Psoas muscle (tissue), 8 donors: ENCODE measurements around the gene XPO1. TPM values are rescaled to one million over a fixed set of nuclear protein-coding genes. Genes with fewer than 3 reads are reported as not detected.

Source experiments
- ATAC-seq, 4 donors: fragments of 200-7000 bp; cut with Tn5 transposase; one replicate each; pipeline ENCODE4 v1.9.1; 2020; ENCODE audit warnings: moderate library complexity in 3 of 4, mild to moderate bottlenecking in 2 of 4
- DNase-seq, 2 donors: peaks; one replicate each; pipeline ENCODE4 v3.0.0-alpha.2; 2020
- H3K27ac ChIP-seq: fragments of 200-600 bp; one replicate; pipeline ENCODE4 v1.8.0; 2022
- H3K27me3 ChIP-seq, 3 donors: fragments of 200-600 bp in 1 of 3; one replicate each; pipeline versions ENCODE4 v1.6.1 to v1.8.0; 2013 to 2022; ENCODE audit warnings: low read length in 2 of 3, mild to moderate bottlenecking in 2 of 3, moderate library complexity in 1 of 3; ENCODE audit not compliant: insufficient read depth in 3 of 3
- H3K36me3 ChIP-seq, 2 donors: fragments of 200-600 bp in 1 of 2; one replicate each; pipeline versions ENCODE4 v1.6.1 to v1.8.0; 2013 to 2022; ENCODE audit warnings: low read depth in 1 of 2, mild to moderate bottlenecking in 1 of 2, moderate library complexity in 1 of 2; ENCODE audit not compliant: insufficient read depth in 1 of 2
- H3K4me1 ChIP-seq: fragments of 200-600 bp; one replicate; pipeline ENCODE4 v1.8.0; 2022
- H3K4me3 ChIP-seq: fragments of 200-600 bp; one replicate; pipeline ENCODE4 v1.8.0; 2022; ENCODE audit warnings: mild to moderate bottlenecking
- H3K9me3 ChIP-seq: fragments of 200-600 bp; one replicate; pipeline ENCODE4 v1.8.0; 2022
- WGBS, 3 donors: extraction: QIAGEN DNeasy Blood & Tissue Kit; methylation state at CpG; one replicate each; pipeline versions ENCODE4 v1.1.6 to v1.1.7; 2013; 5-methylcytosine and 5-hydroxymethylcytosine counted together
- intact Hi-C, 2 donors: fragments of 100-400 bp; cut with DNase I; formaldehyde crosslinking; loops; one replicate each; pipeline versions ENCODE4 v1.11.0 to v1.14.2; 2022
- polyA plus RNA-seq, 3 donors: library from polyadenylated mRNA; stranded (reverse); fragments of 200-250 nt; gene quantifications; one replicate each; pipeline ENCODE4 v1.2.3, GENCODE V29; 2013
- total RNA-seq, 4 donors: library from RNA; stranded (reverse); fragmentation: NEBNext Ultra II Directional in 2 of 4; extraction: Animal tissue kit (Norgen Biotek cat#: 25700) in 2 of 4; gene quantifications; one replicate each; pipeline versions ENCODE4 v1.2.1 to v1.2.4, GENCODE V29; 2021 to 2023
- TF ChIP-seq, protein P1 (sequence below): fragments of 200-600 bp; IDR thresholded peaks from one replicate; pipeline ENCODE4 v1.8.0; 2022; ENCODE audit warnings: antibody characterized with exemption
- donor health status: healthy with polysubstance abuse.
- donor health status: DM: no; HTN: no; CAD: no; lungs with moderate emphysema.
- donor health status: Bipolar disorder and iron deficiency.
- donor health status: healthy.
- donor health status: DM: yes; HTN: yes; CAD: no.
- donor health status: DM: no; HTN: no; CAD: no.
- donor health status: DM: no; HTN: no; CAD: no.
- donor health status: DM: yes; HTN: yes; CAD: no.

XPO1 gene
- total and polyA plus RNA-seq, 7 donors: 33.5 to 108 (median 58.1) TPM

DNA sequence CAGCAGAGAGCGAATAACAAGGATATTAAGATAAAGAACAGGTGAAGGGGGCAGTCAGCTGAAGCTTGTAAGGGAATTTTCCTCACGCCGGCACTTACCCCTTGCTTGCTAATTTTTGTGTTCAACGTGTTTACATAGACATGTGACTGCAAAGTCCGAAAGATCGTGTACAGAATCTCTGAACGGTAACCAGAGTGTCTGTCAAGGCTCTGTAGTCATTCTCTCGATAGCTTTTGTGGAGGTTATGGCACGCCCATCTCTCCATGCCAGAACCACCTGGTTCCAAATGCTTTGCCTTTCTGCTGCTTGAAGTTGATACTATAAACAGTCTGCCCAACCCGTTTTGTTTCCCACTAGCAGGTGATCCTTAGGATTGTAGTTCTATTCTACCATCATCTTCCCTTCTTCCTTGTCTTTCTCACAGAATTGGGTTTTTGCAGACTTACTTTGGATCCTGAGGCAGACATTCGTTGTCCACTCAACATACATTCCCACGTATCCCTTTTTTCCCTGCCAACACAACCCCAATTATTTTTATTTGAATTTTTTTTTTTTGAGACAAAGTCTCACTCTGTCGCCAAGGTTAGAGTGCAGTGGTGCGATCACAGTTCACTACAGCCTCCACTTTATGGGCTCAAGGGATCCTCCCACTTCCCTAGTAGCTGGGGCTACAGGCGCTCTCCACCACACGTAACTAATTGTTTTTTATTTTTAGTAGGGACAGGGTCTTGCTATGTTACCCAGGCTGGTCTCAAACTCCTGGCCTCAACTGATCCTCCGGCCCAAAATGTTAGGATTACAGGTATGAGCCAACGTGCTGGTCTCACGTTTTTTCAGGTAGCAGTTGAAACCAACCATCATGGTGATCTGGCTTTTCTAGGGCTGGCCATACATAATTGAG, 66.0 kb downstream of the XPO1 start:
- Histone ChIP-seq H3K4me1 (peaks cover 15% of the 10 kb centered on the region), H3K27me3 (no peaks in the 10 kb centered on the region), H3K9me3 (no peaks in the 10 kb centered on the region), H3K27ac (peak overlapping the region; percentile 99), H3K4me3 (peak overlapping the region; percentile 94), H3K36me3 (peaks cover 1 to 24% of the 10 kb centered on the region in 2 donors)
- TF ChIP-seq, protein P1, sequence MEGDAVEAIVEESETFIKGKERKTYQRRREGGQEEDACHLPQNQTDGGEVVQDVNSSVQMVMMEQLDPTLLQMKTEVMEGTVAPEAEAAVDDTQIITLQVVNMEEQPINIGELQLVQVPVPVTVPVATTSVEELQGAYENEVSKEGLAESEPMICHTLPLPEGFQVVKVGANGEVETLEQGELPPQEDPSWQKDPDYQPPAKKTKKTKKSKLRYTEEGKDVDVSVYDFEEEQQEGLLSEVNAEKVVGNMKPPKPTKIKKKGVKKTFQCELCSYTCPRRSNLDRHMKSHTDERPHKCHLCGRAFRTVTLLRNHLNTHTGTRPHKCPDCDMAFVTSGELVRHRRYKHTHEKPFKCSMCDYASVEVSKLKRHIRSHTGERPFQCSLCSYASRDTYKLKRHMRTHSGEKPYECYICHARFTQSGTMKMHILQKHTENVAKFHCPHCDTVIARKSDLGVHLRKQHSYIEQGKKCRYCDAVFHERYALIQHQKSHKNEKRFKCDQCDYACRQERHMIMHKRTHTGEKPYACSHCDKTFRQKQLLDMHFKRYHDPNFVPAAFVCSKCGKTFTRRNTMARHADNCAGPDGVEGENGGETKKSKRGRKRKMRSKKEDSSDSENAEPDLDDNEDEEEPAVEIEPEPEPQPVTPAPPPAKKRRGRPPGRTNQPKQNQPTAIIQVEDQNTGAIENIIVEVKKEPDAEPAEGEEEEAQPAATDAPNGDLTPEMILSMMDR: no peak
- intact Hi-C loops: loop anchor here in 1 of 2 donors (5.0 to 10.0 kb wide), 2 partner anchors 65 to 587 kb away; partner anchors contain the start of genes REL and XPO1
- ATAC-seq: peak in 2 of 4 donors; percentile 17 to 29
- no peak for DNase-seq
- WGBS, 3 donors: 35 to 38% (median 38%) methylated on average over 19 of the region's 19 CpGs

DNA sequence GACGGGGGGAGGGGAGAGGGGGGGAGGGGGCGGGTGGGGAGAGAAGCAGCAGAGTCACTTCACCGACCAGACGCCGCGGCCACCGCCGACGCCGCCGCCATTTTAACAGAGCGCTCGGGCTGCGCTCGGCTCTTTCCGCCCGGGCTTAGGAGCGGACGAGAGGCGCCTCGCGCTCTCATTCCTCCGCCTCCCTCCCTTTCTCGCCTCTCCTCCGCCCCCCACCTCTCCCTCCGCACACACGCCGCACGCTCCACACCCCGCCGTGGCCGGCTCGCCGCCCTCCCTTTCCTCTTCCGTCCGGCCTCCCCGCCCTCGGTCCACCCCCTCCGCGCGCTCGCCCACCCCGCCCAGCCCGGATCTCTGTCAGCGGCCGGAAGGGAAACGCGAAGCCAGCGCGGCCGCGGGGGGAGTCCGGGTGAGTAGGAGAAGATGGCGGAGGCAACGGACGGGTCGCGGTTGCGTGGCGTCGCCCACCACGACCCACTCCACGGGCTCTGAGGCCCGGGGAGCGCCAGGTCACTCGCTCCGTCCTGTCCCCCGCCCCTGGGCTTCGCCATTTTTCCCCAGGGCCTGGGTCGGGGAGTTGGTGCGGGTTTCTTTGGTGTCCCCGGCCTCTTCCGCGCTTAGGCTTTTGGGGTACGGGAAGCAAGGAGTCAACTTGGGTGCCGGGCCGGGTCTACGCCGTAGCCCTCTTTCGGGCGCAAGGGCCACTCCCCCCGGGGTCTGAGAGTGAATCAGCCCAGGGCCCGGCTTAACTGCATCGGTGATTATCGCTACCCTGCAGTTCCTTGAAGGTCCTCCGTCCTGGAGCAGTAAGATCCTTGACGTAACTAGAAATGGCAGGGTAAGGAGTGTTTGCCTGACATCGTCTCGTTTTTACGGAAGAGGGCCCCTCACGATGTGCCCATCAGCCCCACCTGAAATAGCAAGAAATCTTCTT, 66.9 kb downstream of the XPO1 start, which contains the start of gene USP34:
Gene USP34, minus strand, starts transcription at position 123 of the 940 bp plus-strand sequence. CDS start 395 bp downstream, outside the sequence.
- H3K36me3 ChIP-seq: peaks cover 0 to 18% of the 10 kb centered on the region in 2 donors
- intact Hi-C loops: loop anchor here in 1 of 2 donors (5.0 to 10.0 kb wide), 2 partner anchors 66 to 586 kb away; partner anchors contain the start of genes REL and XPO1
- H3K4me3 ChIP-seq: peak within 1 kb of the TSS; percentile 94
- no peaks in the 10 kb centered on the region for H3K27me3 ChIP-seq
- no peaks in the 10 kb centered on the region for H3K9me3 ChIP-seq
- peaks cover 23% of the 10 kb centered on the region for H3K4me1 ChIP-seq
- H3K27ac ChIP-seq: peak within 1 kb of the TSS; percentile 99
- TF ChIP-seq, protein P1: no peak
- ATAC-seq: peak; percentile 91 to 93 (median 92)
- 0 to 1% (median 0%) methylated on average over 59 to 90 of the region's 91 CpGs for WGBS, 3 donors
- peak; percentile 96 to 98 for DNase-seq

DNA sequence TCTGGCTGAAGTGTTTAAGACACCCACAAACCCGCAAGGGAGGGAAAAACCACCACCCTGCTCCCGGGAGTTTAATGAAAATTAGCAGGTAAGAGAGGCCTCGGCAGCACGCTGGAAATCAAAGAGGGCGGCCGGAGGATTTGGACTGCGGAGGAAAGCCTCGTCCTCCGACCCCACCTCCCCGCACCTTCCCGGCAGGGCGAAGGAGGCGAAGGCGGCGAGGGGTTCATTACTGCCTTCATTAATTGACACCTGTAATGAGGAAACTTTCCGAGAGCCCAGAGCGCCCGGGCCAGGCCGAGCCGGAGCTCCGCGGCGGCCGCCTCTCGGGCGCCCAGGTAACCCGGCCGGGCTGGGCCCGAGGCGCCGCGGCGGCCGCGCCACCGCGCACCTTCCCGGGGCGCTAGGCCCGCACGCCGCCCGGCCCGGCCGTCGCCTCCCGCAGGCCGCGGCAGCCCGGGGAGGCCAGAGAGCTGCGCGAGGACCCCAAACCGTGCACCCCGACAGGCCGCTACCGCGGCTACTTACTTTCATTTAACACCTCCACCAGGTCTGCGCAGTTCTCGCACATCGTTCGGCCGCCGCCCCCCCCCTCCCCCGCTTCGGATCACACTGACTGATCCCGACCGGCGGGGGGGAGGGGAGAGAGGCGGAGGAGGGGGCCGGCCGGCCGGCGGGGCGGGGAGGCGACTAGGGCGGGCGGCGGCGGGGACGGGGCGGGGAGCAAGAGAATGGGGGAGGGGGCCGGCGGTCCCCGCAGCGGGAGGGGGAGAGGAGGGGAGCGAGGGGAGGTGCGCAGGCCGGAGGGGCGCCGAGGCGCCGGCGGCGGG, 67.8 kb downstream of the XPO1 start:
- TF ChIP-seq, protein P1: peak; percentile 4

More for the DNA sequence above, 67.8 kb downstream of the XPO1 start:
- intact Hi-C loops: loop anchor here in 1 of 2 donors (5.0 to 10.0 kb wide), 2 partner anchors 67 to 586 kb away; partner anchors contain the start of genes REL and XPO1
- H3K36me3 ChIP-seq: peaks cover 0 to 18% of the 10 kb centered on the region in 2 donors
- H3K4me3 ChIP-seq: peak overlapping the region; percentile 94
- peaks cover 32% of the 10 kb centered on the region for H3K4me1 ChIP-seq
- H3K9me3 ChIP-seq: no peaks in the 10 kb centered on the region
- DNase-seq (peak; percentile 92 to 94), ATAC-seq (peak; percentile 73 to 75 (median 74))
- WGBS, 3 donors: 0 to 2% (median 1%) methylated on average over 48 to 88 of the region's 94 CpGs
- peak overlapping the region; percentile 99 for H3K27ac ChIP-seq
- no peaks in the 10 kb centered on the region for H3K27me3 ChIP-seq
